ENCODE results near the gene KRTAP4-1. TPM values are rescaled to one million over a fixed set of nuclear protein-coding genes. Genes with fewer than 3 reads are reported as not detected.
"Not testable (repeated sequence)": the region's sequence is repeated elsewhere in the genome, so short reads cannot be mapped to it uniquely, and the experiment has no call there.

Gene KRTAP4-1
- polyA plus RNA-seq, 3 donors: not detected

- Mint-ChIP-seq H3K4me1 (no peaks in the 10 kb centered on the region), H3K27me3 (ENCODE audit: low read depth in 3 of 3) (peaks cover 0 to 2% (median 1%) of the 10 kb centered on the region in 3 donors), H3K9me3 (peaks cover 26 to 46% (median 35%) of the 10 kb centered on the region in 7 donors), H3K4me3 (no peak within 1 kb of the TSS), H3K27ac (no peak within 1 kb of the TSS), H3K36me3 (no peaks in the 10 kb centered on the region)
- peaks cover 14 to 27% of the 10 kb centered on the region in 2 donors for H3K9me3 ChIP-seq (replicated peaks in 1 of 2; ENCODE audit: control insufficient read depth in 1 of 2, insufficient read depth in 1 of 2, low read length in 2 of 2)
- H3K79me2 ChIP-seq (ENCODE audit: insufficient read depth, low read length): no peaks in the 10 kb centered on the region
- no peaks in the 10 kb centered on the region for H4K20me1 ChIP-seq (ENCODE audit: insufficient read depth, low read length)
- no peak within 1 kb of the TSS for H3K4me3 ChIP-seq (replicated peaks in 1 of 3; ENCODE audit: low read depth in 2 of 3, low read length in 3 of 3)
- H3K4me2 ChIP-seq (replicated peaks; ENCODE audit: extremely low read depth, low read length, poor library complexity, severe bottlenecking): no peak within 1 kb of the TSS
- peak in 1 of 3 donors; percentile 16 for DNase-seq
- no peak for TF ChIP-seq CTCF (IDR thresholded peaks at IDR 0.05)
- H3K27me3 ChIP-seq (ENCODE audit: control insufficient read depth in 2 of 2, insufficient read depth in 2 of 2, low read length in 2 of 2): no peaks in the 10 kb centered on the region
- 100% methylated on average over 1 of the region's 6 CpGs for WGBS (ENCODE audit: insufficient coverage)
- no peaks in the 10 kb centered on the region for H3K4me1 ChIP-seq (ENCODE audit: control insufficient read depth in 1 of 2, insufficient read depth in 2 of 2, low read length in 2 of 2)
- H3K36me3 ChIP-seq (replicated peaks in 1 of 2; ENCODE audit: control insufficient read depth in 1 of 2, insufficient read depth in 2 of 2, low read length in 2 of 2): no peaks in the 10 kb centered on the region
- H2AFZ ChIP-seq (ENCODE audit: insufficient read depth, low read depth, low read length, poor library complexity, severe bottlenecking): no peak within 1 kb of the TSS
- no peak within 1 kb of the TSS for H3K9ac ChIP-seq (ENCODE audit: insufficient read depth, low read length, poor library complexity, severe bottlenecking)
- H3K27ac ChIP-seq (ENCODE audit: low read depth in 1 of 2, low read length in 2 of 2): no peak within 1 kb of the TSS
- intact Hi-C loops (cut with micrococcal nuclease): no loop called here
Measured at GRCh38 chr17:41140360-41141131, 44.2 kb downstream of the KRTAP4-1 start, which contains the start of gene KRTAP4-6. TSS of gene KRTAP4-6 (minus strand) at chr17:41140544. CDS start at chr17:41140487, 57 bp downstream.

GRCh38 chr17:41139865-41140264 lies 44.8 kb downstream of the KRTAP4-1 start:
- H3K4me1 ChIP-seq (ENCODE audit: control insufficient read depth in 1 of 2, insufficient read depth in 2 of 2, low read length in 2 of 2); H4K20me1 ChIP-seq (ENCODE audit: insufficient read depth, low read length); H3K4me3 ChIP-seq (replicated peaks in 1 of 3; ENCODE audit: low read depth in 2 of 3, low read length in 3 of 3); H3K4me1 Mint-ChIP-seq; H3K36me3 Mint-ChIP-seq; H3K27me3 Mint-ChIP-seq (ENCODE audit: low read depth in 3 of 3); intact Hi-C loops (cut with micrococcal nuclease); H3K4me3 Mint-ChIP-seq; H2AFZ ChIP-seq (ENCODE audit: insufficient read depth, low read depth, low read length, poor library complexity, severe bottlenecking); H3K27ac ChIP-seq (ENCODE audit: low read depth in 1 of 2, low read length in 2 of 2); DNase-seq; H3K27me3 ChIP-seq (ENCODE audit: control insufficient read depth in 2 of 2, insufficient read depth in 2 of 2, low read length in 2 of 2); H3K27ac Mint-ChIP-seq; H3K4me2 ChIP-seq (replicated peaks; ENCODE audit: extremely low read depth, low read length, poor library complexity, severe bottlenecking); H3K9ac ChIP-seq (ENCODE audit: insufficient read depth, low read length, poor library complexity, severe bottlenecking); H3K36me3 ChIP-seq (replicated peaks in 1 of 2; ENCODE audit: control insufficient read depth in 1 of 2, insufficient read depth in 2 of 2, low read length in 2 of 2); H3K79me2 ChIP-seq (ENCODE audit: insufficient read depth, low read length): not testable (repeated sequence)
- WGBS (ENCODE audit: insufficient coverage): 95% methylated on average over 12 of the region's 12 CpGs
- H3K9me3 Mint-ChIP-seq: peaks cover 23 to 46% (median 34%) of the 10 kb centered on the region in 7 donors
- peaks cover 14 to 27% of the 10 kb centered on the region in 2 donors for H3K9me3 ChIP-seq (replicated peaks in 1 of 2; ENCODE audit: control insufficient read depth in 1 of 2, insufficient read depth in 1 of 2, low read length in 2 of 2)

Small RNA genes lying within 50 kb of the gene (small RNA-seq; reads per million reads assigned to genes)
- gene KRTAP4-17P (ENCODE audit: insufficient read length, low read depth): not detected

Other genes starting within 250 kb of the KRTAP4-1 start
- 1 to 10 TPM; 1.7 to 7.6 (median 3.6) TPM for gene KRT23, start 247.3 kb downstream of the KRTAP4-1 start, polyA plus RNA-seq
- gene KRT39, start 218.0 kb downstream of the KRTAP4-1 start, polyA plus RNA-seq: not detected
- not detected for gene KRT40, start 200.6 kb downstream of the KRTAP4-1 start, polyA plus RNA-seq
- not detected for gene KRTAP3-3, start 190.7 kb downstream of the KRTAP4-1 start, polyA plus RNA-seq
- not detected for gene KRTAP3-2, start 185.0 kb downstream of the KRTAP4-1 start, polyA plus RNA-seq
- not detected for gene KRTAP3-1, start 175.8 kb downstream of the KRTAP4-1 start, polyA plus RNA-seq
- gene KRTAP1-5, start 157.7 kb downstream of the KRTAP4-1 start, polyA plus RNA-seq: not detected
- gene KRTAP1-4, start 154.7 kb downstream of the KRTAP4-1 start, polyA plus RNA-seq: not detected
- not detected for gene KRTAP1-3, start 150.0 kb downstream of the KRTAP4-1 start, polyA plus RNA-seq
- gene KRTAP1-1, start 143.5 kb downstream of the KRTAP4-1 start, polyA plus RNA-seq: not detected
- not detected for gene KRTAP2-1, start 137.6 kb downstream of the KRTAP4-1 start, polyA plus RNA-seq
- not detected for gene KRTAP2-2, start 129.7 kb downstream of the KRTAP4-1 start, polyA plus RNA-seq
- not detected for gene KRTAP2-3, start 124.8 kb downstream of the KRTAP4-1 start, polyA plus RNA-seq
- gene KRTAP2-4, start 119.0 kb downstream of the KRTAP4-1 start, polyA plus RNA-seq: not detected
- not detected for gene KRTAP4-7, start 100.8 kb downstream of the KRTAP4-1 start, polyA plus RNA-seq
- gene KRTAP4-8, start 86.8 kb downstream of the KRTAP4-1 start, polyA plus RNA-seq: not detected
- not detected for gene KRTAP4-16, start 82.7 kb downstream of the KRTAP4-1 start, polyA plus RNA-seq
- not detected for gene KRTAP4-9, start 79.5 kb downstream of the KRTAP4-1 start, polyA plus RNA-seq
- not detected for gene KRTAP4-11, start 66.5 kb downstream of the KRTAP4-1 start, polyA plus RNA-seq
- gene KRTAP4-12, start 60.7 kb downstream of the KRTAP4-1 start, polyA plus RNA-seq: not detected
- not detected for gene KRTAP4-6, start 44.4 kb downstream of the KRTAP4-1 start, polyA plus RNA-seq
- not detected for gene KRTAP4-5, start 35.1 kb downstream of the KRTAP4-1 start, polyA plus RNA-seq
- gene KRTAP4-4, start 24.2 kb downstream of the KRTAP4-1 start, polyA plus RNA-seq: not detected
- not detected for gene KRTAP4-3, start 16.7 kb downstream of the KRTAP4-1 start, polyA plus RNA-seq
- not detected for gene KRTAP4-2, start 6.7 kb downstream of the KRTAP4-1 start, polyA plus RNA-seq
- not detected for gene KRTAP9-1, start 5.0 kb upstream of the KRTAP4-1 start, polyA plus RNA-seq
- not detected for gene KRTAP9-2, start 41.7 kb upstream of the KRTAP4-1 start, polyA plus RNA-seq
- not detected for gene KRTAP9-3, start 47.5 kb upstream of the KRTAP4-1 start, polyA plus RNA-seq
- not detected for gene KRTAP9-8, start 53.1 kb upstream of the KRTAP4-1 start, polyA plus RNA-seq
- gene KRTAP9-4, start 64.8 kb upstream of the KRTAP4-1 start, polyA plus RNA-seq: not detected
- not detected for gene KRTAP9-9, start 70.5 kb upstream of the KRTAP4-1 start, polyA plus RNA-seq
- gene KRTAP9-6, start 80.5 kb upstream of the KRTAP4-1 start, polyA plus RNA-seq: not detected
- gene KRTAP9-7, start 90.8 kb upstream of the KRTAP4-1 start, polyA plus RNA-seq: not detected
- gene KRTAP29-1, start 117.9 kb upstream of the KRTAP4-1 start, polyA plus RNA-seq: not detected
- not detected for gene KRTAP16-1, start 124.4 kb upstream of the KRTAP4-1 start, polyA plus RNA-seq
- gene KRTAP17-1, start 130.8 kb upstream of the KRTAP4-1 start, polyA plus RNA-seq: not detected
- gene KRT33A, start 165.9 kb upstream of the KRTAP4-1 start, polyA plus RNA-seq: not detected
- gene KRT33B, start 184.9 kb upstream of the KRTAP4-1 start, polyA plus RNA-seq: not detected
- gene KRT34, start 197.4 kb upstream of the KRTAP4-1 start, polyA plus RNA-seq: not detected
- gene KRT31, start 212.7 kb upstream of the KRTAP4-1 start, polyA plus RNA-seq: not detected
- gene KRT37, start 239.7 kb upstream of the KRTAP4-1 start, polyA plus RNA-seq: not detected